ENCODE data around the gene ATMIN.

The ATMIN gene

DNA sequence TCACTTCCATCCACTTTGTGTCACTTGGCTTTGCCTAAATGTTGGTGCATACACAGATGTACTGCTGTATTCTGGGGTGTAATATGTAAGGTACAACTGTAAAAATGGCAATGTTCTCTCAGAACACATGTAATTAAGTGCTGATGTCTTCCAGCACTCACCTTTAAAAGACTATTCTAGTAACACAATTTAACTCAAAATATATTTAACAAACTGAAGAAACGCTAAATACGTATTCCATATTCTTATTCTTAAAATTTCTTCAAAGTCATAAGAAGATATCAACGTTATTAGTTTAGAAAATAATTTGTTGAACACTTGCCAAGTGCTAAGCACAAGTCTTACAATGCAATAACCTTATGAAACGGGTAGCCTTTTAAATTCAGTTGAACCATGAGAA is 32.6 kb upstream of the ATMIN start:
- H3K4me3 ChIP-seq (ENCODE audit: low read depth, low read length): no peak overlapping the region
- TF ChIP-seq POLR2A (IDR thresholded peaks at IDR 0.05; ENCODE audit: extremely low read depth, insufficient read length) (no peak), MYC (IDR thresholded peaks at IDR 0.05; ENCODE audit: low read depth, low read length) (no peak)
- TF ChIP-seq, protein P1, sequence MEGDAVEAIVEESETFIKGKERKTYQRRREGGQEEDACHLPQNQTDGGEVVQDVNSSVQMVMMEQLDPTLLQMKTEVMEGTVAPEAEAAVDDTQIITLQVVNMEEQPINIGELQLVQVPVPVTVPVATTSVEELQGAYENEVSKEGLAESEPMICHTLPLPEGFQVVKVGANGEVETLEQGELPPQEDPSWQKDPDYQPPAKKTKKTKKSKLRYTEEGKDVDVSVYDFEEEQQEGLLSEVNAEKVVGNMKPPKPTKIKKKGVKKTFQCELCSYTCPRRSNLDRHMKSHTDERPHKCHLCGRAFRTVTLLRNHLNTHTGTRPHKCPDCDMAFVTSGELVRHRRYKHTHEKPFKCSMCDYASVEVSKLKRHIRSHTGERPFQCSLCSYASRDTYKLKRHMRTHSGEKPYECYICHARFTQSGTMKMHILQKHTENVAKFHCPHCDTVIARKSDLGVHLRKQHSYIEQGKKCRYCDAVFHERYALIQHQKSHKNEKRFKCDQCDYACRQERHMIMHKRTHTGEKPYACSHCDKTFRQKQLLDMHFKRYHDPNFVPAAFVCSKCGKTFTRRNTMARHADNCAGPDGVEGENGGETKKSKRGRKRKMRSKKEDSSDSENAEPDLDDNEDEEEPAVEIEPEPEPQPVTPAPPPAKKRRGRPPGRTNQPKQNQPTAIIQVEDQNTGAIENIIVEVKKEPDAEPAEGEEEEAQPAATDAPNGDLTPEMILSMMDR (IDR thresholded peaks at IDR 0.05; ENCODE audit: low read depth, low read length): no peak
- TF ChIP-seq, protein P2, sequence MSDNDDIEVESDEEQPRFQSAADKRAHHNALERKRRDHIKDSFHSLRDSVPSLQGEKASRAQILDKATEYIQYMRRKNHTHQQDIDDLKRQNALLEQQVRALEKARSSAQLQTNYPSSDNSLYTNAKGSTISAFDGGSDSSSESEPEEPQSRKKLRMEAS (IDR thresholded peaks at IDR 0.05; ENCODE audit: low read depth, low read length): no peak
- no peak for DNase-seq (ENCODE audit: low read depth)

GRCh38 chr16:81003610-81004460 is 31.8 kb upstream of the ATMIN start:
- DNase-seq (ENCODE audit: low read depth): no peak
- TF ChIP-seq, protein P1 (IDR thresholded peaks at IDR 0.05; ENCODE audit: low read depth, low read length): no peak
- TF ChIP-seq POLR2A (IDR thresholded peaks at IDR 0.05; ENCODE audit: extremely low read depth, insufficient read length): no peak
- TF ChIP-seq MYC (IDR thresholded peaks at IDR 0.05; ENCODE audit: low read depth, low read length): no peak
- TF ChIP-seq, protein P2 (IDR thresholded peaks at IDR 0.05; ENCODE audit: low read depth, low read length): no peak
- H3K4me3 ChIP-seq (ENCODE audit: low read depth, low read length): peak overlapping the region; percentile 65

GRCh38 chr16:81004646-81005353 is 30.8 kb upstream of the ATMIN start:
- peak overlapping the region; percentile 65 for H3K4me3 ChIP-seq (ENCODE audit: low read depth, low read length)
- no peak for TF ChIP-seq POLR2A (IDR thresholded peaks at IDR 0.05; ENCODE audit: extremely low read depth, insufficient read length)
- TF ChIP-seq, protein P1 (IDR thresholded peaks at IDR 0.05; ENCODE audit: low read depth, low read length): peak; percentile 51
- peak; percentile 73 for DNase-seq (ENCODE audit: low read depth)

DNA sequence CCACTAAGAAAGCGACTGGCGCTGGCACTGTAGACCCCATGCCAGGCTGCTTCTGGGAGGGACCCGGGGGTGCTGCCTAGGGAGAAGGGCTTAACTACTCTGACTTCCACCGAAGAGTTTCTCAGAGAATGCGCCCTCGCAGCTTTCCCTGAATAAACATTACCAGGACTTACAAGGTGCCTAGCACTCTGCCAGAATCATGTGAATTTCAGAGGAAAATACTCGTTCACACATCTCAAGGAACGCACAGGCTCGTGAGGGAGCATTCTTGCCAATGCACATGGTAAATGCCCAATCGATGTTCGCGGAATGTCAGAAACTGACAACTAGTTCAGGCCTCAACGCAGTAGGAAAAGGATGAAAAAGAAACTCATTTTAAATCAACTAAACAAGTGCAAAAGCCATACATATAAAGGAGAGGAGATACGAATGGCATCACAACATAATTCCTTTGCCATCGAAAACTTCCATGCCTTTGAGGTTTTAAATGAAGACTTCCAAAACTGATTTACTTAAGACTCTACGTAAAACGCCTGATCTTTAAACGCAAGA is 30.0 kb upstream of the ATMIN start:
- TF ChIP-seq MYC (IDR thresholded peaks at IDR 0.05; ENCODE audit: low read depth, low read length): no peak
- TF ChIP-seq, protein P1 (IDR thresholded peaks at IDR 0.05; ENCODE audit: low read depth, low read length): no peak
- TF ChIP-seq, protein P2 (IDR thresholded peaks at IDR 0.05; ENCODE audit: low read depth, low read length): no peak
- no peak for TF ChIP-seq POLR2A (IDR thresholded peaks at IDR 0.05; ENCODE audit: extremely low read depth, insufficient read length)
- H3K4me3 ChIP-seq (ENCODE audit: low read depth, low read length): peak overlapping the region; percentile 65
- peak; percentile 45 for DNase-seq (ENCODE audit: low read depth)

DNA sequence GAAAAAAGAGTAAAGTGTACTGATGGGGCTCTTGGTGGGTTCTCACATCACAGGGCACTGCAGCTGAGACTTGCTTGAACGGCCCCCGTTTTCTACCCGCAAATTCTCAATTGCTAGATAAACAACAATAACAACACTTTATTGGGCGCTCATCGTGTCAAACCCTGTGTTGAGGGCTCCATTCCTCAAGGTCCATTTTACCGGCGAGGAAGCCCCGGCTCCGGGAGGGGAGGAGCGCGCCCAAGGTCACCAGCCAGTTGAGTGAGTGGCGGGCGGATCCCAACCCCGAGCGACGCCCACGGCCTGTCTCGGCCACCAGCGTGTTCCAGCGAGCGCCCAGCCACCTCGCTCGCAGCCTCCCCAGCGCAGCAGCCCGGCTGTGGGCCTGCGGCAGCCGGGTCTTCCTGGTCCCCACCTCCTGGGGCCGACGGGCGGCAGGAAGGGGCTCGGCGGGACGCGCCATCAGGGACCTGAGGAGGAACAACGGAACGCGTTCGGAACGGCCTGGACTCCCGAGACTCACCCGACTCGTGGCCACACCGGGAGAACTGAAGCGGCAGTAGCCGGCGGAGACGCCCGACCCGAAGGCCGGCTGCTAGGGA is 29.3 kb upstream of the ATMIN start:
- DNase-seq (ENCODE audit: low read depth): peak; percentile 79
- peak overlapping the region; percentile 65 for H3K4me3 ChIP-seq (ENCODE audit: low read depth, low read length)
- no peak for TF ChIP-seq POLR2A (IDR thresholded peaks at IDR 0.05; ENCODE audit: extremely low read depth, insufficient read length)
- TF ChIP-seq MYC (IDR thresholded peaks at IDR 0.05; ENCODE audit: low read depth, low read length): no peak
- TF ChIP-seq, protein P1 (IDR thresholded peaks at IDR 0.05; ENCODE audit: low read depth, low read length): no peak
- TF ChIP-seq, protein P2 (IDR thresholded peaks at IDR 0.05; ENCODE audit: low read depth, low read length): no peak

Measured in NB4 (cell line).